H1 (cell line): ENCODE measurements around the gene MAN1C1. TPM values are rescaled to one million over a fixed set of nuclear protein-coding genes. Genes with fewer than 3 reads are reported as not detected.

ENCODE experiments used
- CTCF ChIA-PET: fragments of 300-600 bp; sonication (Branson Sonifier 250); formaldehyde crosslinking; loops from one replicate; lab custom pipeline; 2021; ENCODE audit not compliant: partially characterized antibody; lab: Charles Lee
- POLR2A ChIA-PET: fragments of 300-600 bp; sonication (Branson Sonifier 250); formaldehyde crosslinking; loops from one replicate; lab custom pipeline; 2021; ENCODE audit warnings: inconsistent platforms; ENCODE audit not compliant: partially characterized antibody; lab: Charles Lee
- DNase-seq, 2 experiments: peaks; one replicate each; pipeline versions ENCODE4 v3.0.0 to v3.0.0-alpha.2; 2010 to 2022; ENCODE audit warnings: low spot score in 2 of 2, low read depth in 1 of 2, mixed read lengths in 1 of 2
- FAIRE-seq: peaks from 2 replicates; lab custom pipeline; 2011; peaks lifted over from hg19 to GRCh38; lab: Jason Lieb, UNC
- H2AFZ ChIP-seq: 2 replicates; pipeline ENCODE4 v1.8.1; 2012; ENCODE audit warnings: low read length, inconsistent platforms
- H2AK5ac ChIP-seq: 2 replicates; pipeline ENCODE4 v1.6.1; 2013; ENCODE audit warnings: low read depth, low read length
- H2BK120ac ChIP-seq: replicated peaks from 2 replicates; pipeline ENCODE3; 2013; ENCODE audit warnings: low read depth, low read length, inconsistent platforms
- H2BK12ac ChIP-seq: 2 replicates; pipeline ENCODE4 v1.6.1; 2013; ENCODE audit warnings: low read depth, low read length
- H2BK15ac ChIP-seq: 2 replicates; pipeline ENCODE4 v1.6.1; 2013; ENCODE audit warnings: low read length
- H2BK20ac ChIP-seq: 2 replicates; pipeline ENCODE4 v1.6.1; 2013; ENCODE audit warnings: low read length
- H2BK5ac ChIP-seq: 2 replicates; pipeline ENCODE4 v1.6.1; 2013; ENCODE audit warnings: low read depth, low read length
- H3K14ac ChIP-seq: 2 replicates; pipeline ENCODE4 v1.6.1; 2013; ENCODE audit warnings: inconsistent platforms; ENCODE audit not compliant: insufficient read length
- H3K18ac ChIP-seq: 2 replicates; pipeline ENCODE4 v1.6.1; 2013; ENCODE audit warnings: low read length; ENCODE audit errors: extremely low read depth
- H3K23ac ChIP-seq: 2 replicates; pipeline ENCODE4 v1.6.1; 2013; ENCODE audit warnings: inconsistent platforms; ENCODE audit not compliant: insufficient read length
- H3K23me2 ChIP-seq: 2 replicates; pipeline ENCODE4 v1.6.1; 2013; ENCODE audit warnings: low read depth, low read length
- H3K27ac ChIP-seq: 2 replicates; pipeline ENCODE4 v1.6.1; 2011; ENCODE audit warnings: low read depth, low read length, inconsistent platforms
- H3K27me3 ChIP-seq, 4 experiments: replicated peaks in 1 of 4; 1 replicate in 1 of 4; 2 replicates in 3 of 4; pipeline versions ENCODE4 v1.6.1 to v1.8.1; 2011 to 2013; ENCODE audit warnings: low read length in 3 of 4, mild to moderate bottlenecking in 3 of 4, inconsistent platforms in 2 of 4, mixed read lengths in 2 of 4, moderate library complexity in 1 of 4; ENCODE audit not compliant: control insufficient read depth in 3 of 4, insufficient read depth in 3 of 4; ENCODE audit errors: extremely low read depth in 1 of 4
- H3K36me3 ChIP-seq, 4 experiments: 2 replicates each; pipeline versions ENCODE4 v1.6.1 to v1.8.1; 2011 to 2013; ENCODE audit warnings: mild to moderate bottlenecking in 4 of 4, low read length in 3 of 4, moderate library complexity in 2 of 4, control low read depth in 1 of 4, inconsistent platforms in 1 of 4; ENCODE audit not compliant: insufficient read depth in 4 of 4, control insufficient read depth in 2 of 4
- H3K4ac ChIP-seq: replicated peaks from 2 replicates; pipeline ENCODE3; 2013; ENCODE audit warnings: low read length, low read depth, mixed read lengths, inconsistent platforms; ENCODE audit not compliant: insufficient read length
- H3K4me1 ChIP-seq, 4 experiments: replicated peaks in 1 of 4; 1 replicate in 1 of 4; 2 replicates in 3 of 4; pipeline versions ENCODE4 v1.6.1 to v1.8.1; 2011 to 2013; ENCODE audit warnings: low read length in 3 of 4, inconsistent platforms in 2 of 4, mixed read lengths in 1 of 4; ENCODE audit not compliant: insufficient read depth in 4 of 4, control insufficient read depth in 3 of 4
- H3K4me2 ChIP-seq, 2 experiments: 2 replicates each; pipeline versions ENCODE4 v1.6.1 to v1.8.1; 2011 to 2013; ENCODE audit warnings: low read depth in 2 of 2, low read length in 2 of 2, control low read depth in 1 of 2, inconsistent platforms in 1 of 2, mild to moderate bottlenecking in 1 of 2; ENCODE audit not compliant: insufficient read depth in 1 of 2
- H3K4me3 ChIP-seq, 4 experiments: fragments of 200-600, 300-600 bp in 1 of 4; sonication (generic), shearing (Covaris generic), sonication (Bioruptor Twin) in 1 of 4; 2 replicates each; pipeline versions ENCODE4 v1.5.1 to v1.8.1; 2011 to 2016; ENCODE audit warnings: low read length in 4 of 4, low read depth in 3 of 4, control low read depth in 2 of 4, inconsistent platforms in 2 of 4, mild to moderate bottlenecking in 2 of 4, mixed read lengths in 1 of 4, moderate library complexity in 1 of 4; ENCODE audit not compliant: insufficient read depth in 2 of 4; ENCODE audit errors: extremely low read depth in 1 of 4
- H3K56ac ChIP-seq: replicated peaks from 2 replicates; pipeline ENCODE3; 2013; ENCODE audit warnings: low read depth, mild to moderate bottlenecking, mixed read lengths, low read length, inconsistent platforms; ENCODE audit not compliant: insufficient read length
- H3K79me1 ChIP-seq: 2 replicates; pipeline ENCODE4 v1.6.1; 2013; ENCODE audit warnings: low read depth, low read length, control low read depth
- H3K79me2 ChIP-seq, 2 experiments: 2 replicates each; pipeline versions ENCODE4 v1.6.1 to v1.8.1; 2012 to 2013; ENCODE audit warnings: low read length in 2 of 2, mild to moderate bottlenecking in 2 of 2, inconsistent platforms in 1 of 2; ENCODE audit not compliant: insufficient read depth in 2 of 2, control insufficient read depth in 1 of 2
- H3K9ac ChIP-seq, 4 experiments: replicated peaks in 1 of 4; 1 replicate in 1 of 4; 2 replicates in 3 of 4; pipeline versions ENCODE4 v1.6.1 to v1.8.1; 2011 to 2013; ENCODE audit warnings: low read depth in 3 of 4, low read length in 3 of 4, control low read depth in 2 of 4, mild to moderate bottlenecking in 2 of 4, moderate library complexity in 2 of 4, inconsistent platforms in 1 of 4; ENCODE audit errors: extremely low read depth in 1 of 4
- H3K9me3 ChIP-seq, 2 experiments: 2 replicates each; pipeline versions ENCODE4 v1.6.1 to v1.8.1; 2012 to 2013; ENCODE audit warnings: mild to moderate bottlenecking in 2 of 2, moderate library complexity in 2 of 2, control low read depth in 1 of 2, inconsistent platforms in 1 of 2, low read depth in 1 of 2, low read length in 1 of 2, mixed read lengths in 1 of 2; ENCODE audit not compliant: insufficient read depth in 2 of 2
- H4K20me1 ChIP-seq, 2 experiments: replicated peaks in 1 of 2; 2 replicates each; pipeline versions ENCODE3 to v1.8.1; 2011 to 2013; ENCODE audit warnings: inconsistent platforms in 2 of 2, low read length in 2 of 2, mild to moderate bottlenecking in 1 of 2; ENCODE audit not compliant: insufficient read depth in 2 of 2, control insufficient read depth in 1 of 2
- H4K5ac ChIP-seq: 2 replicates; pipeline ENCODE4 v1.6.1; 2013; ENCODE audit warnings: low read length, low read depth, mixed read lengths, inconsistent platforms; ENCODE audit not compliant: insufficient read length
- H4K8ac ChIP-seq: 2 replicates; pipeline ENCODE4 v1.8.0; 2013; ENCODE audit warnings: mild to moderate bottlenecking, moderate library complexity, low read length, inconsistent platforms; ENCODE audit not compliant: insufficient read depth; ENCODE audit errors: extremely low read depth
- H4K91ac ChIP-seq: replicated peaks from 2 replicates; pipeline ENCODE3; 2013; ENCODE audit warnings: low read length, mixed read lengths, inconsistent platforms; ENCODE audit not compliant: insufficient read length
- CEBPB ChIP-seq: IDR thresholded peaks from 2 replicates; pipeline ENCODE4 v1.6.1; 2012; ENCODE audit warnings: low read depth, low read length
- CREB1 ChIP-seq: IDR thresholded peaks from 2 replicates; pipeline ENCODE4 v1.6.1; 2012; ENCODE audit warnings: inconsistent platforms
- GABPA ChIP-seq: IDR thresholded peaks from 2 replicates; pipeline ENCODE4 v1.6.1; 2011; ENCODE audit warnings: mild to moderate bottlenecking, low read length, moderate library complexity, borderline replicate concordance; ENCODE audit not compliant: insufficient read depth
- RXRA ChIP-seq: IDR thresholded peaks from 2 replicates; pipeline ENCODE4 v1.6.1; 2011; ENCODE audit warnings: low read depth, mild to moderate bottlenecking, low read length, moderate library complexity; ENCODE audit not compliant: insufficient read depth
- SP4 ChIP-seq: IDR thresholded peaks from 2 replicates; pipeline ENCODE4 v1.6.1; 2012; ENCODE audit warnings: low read length, inconsistent platforms
- TCF12 ChIP-seq: IDR thresholded peaks from 2 replicates; pipeline ENCODE4 v1.6.1; 2011; ENCODE audit warnings: low read depth, mild to moderate bottlenecking, low read length
- polyA plus RNA-seq, 7 experiments: library from polyadenylated mRNA; depleted of rRNA in 3 of 7; stranded (reverse) in 5 of 7; unstranded in 2 of 7; fragments of >200 nt in 5 of 7; fragments of 200-250 nt in 2 of 7; gene quantifications; 1 replicate in 5 of 7; 2 replicates in 1 of 7; 4 replicates in 1 of 7; pipeline versions ENCODE4 v1.2.1 to v1.2.3, GENCODE V29; 2011 to 2013; ENCODE audit warnings: missing spikeins in 2 of 7, mixed read lengths in 2 of 7
- total RNA-seq: library from RNA; stranded (reverse); fragmentation: NEBNext Ultra II Directional; extraction: Animal tissue kit (Norgen Biotek cat#: 25700); gene quantifications from 2 replicates; pipeline ENCODE4 v1.2.1, GENCODE V29; 2021
- TF ChIP-seq, protein P1 (sequence below): IDR thresholded peaks from 2 replicates; pipeline ENCODE4 v1.6.1; 2012; ENCODE audit warnings: low read length, inconsistent platforms

Gene MAN1C1
- total and polyA plus RNA-seq, 2 of the 8 experiments (the other 6 are each of a cell fraction or from before 2014, with no cell fraction given): 7.8 to 15.2 TPM

DNA sequence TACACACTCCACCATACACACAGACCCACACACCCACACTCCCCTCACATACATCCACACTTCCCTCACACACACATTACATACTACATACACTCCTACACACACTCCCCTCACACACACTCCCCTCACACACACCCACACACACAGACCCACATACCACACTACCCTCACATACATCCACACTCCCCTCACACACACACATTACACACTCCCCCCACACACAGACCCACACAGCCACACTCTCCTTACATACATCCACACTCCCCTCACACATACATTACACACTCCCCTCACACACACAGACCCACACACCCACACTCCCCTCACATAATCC, 150.8 kb downstream of the MAN1C1 start:
- no peak overlapping the region for H2AFZ ChIP-seq
- no peak overlapping the region for H3K27ac ChIP-seq
- no peak overlapping the region for H3K9ac ChIP-seq
- H3K4me1 ChIP-seq: peaks cover 0 to 5% (median 3%) of the 10 kb centered on the region in 4 experiments; a peak in 5 of 7 replicates
- H3K23me2 ChIP-seq: peaks cover 23% of the 10 kb centered on the region; the same call in 1 of the 2 replicates
- FAIRE-seq (no peak), DNase-seq (no peak)
- H3K4ac ChIP-seq: no peak overlapping the region
- no peak overlapping the region for H3K56ac ChIP-seq
- no peak overlapping the region for H3K14ac ChIP-seq
- H4K5ac ChIP-seq: no peak overlapping the region
- no peak overlapping the region for H3K18ac ChIP-seq
- H3K36me3 ChIP-seq: no peaks in the 10 kb centered on the region
- H3K9me3 ChIP-seq: no peaks in the 10 kb centered on the region
- no peak overlapping the region for H2BK20ac ChIP-seq
- H3K79me1 ChIP-seq: no peaks in the 10 kb centered on the region
- H2BK15ac ChIP-seq: no peak overlapping the region
- no peaks in the 10 kb centered on the region for H3K79me2 ChIP-seq
- H3K4me2 ChIP-seq: no peak overlapping the region
- H3K23ac ChIP-seq: no peak overlapping the region
- H2BK12ac ChIP-seq: no peak overlapping the region; the same call in 1 of the 2 replicates
- no peak overlapping the region for H3K4me3 ChIP-seq
- H4K8ac ChIP-seq: no peak overlapping the region
- H2AK5ac ChIP-seq: 0 out of 2 replicates have a peak overlapping the region, but pooled peaks have one; percentile 86
- POLR2A ChIA-PET: no interaction called here
- TF ChIP-seq RXRA (no peak), TCF12 (no peak), CEBPB (no peak), CREB1 (no peak), GABPA (no peak), SP4 (no peak)
- TF ChIP-seq, protein P1, sequence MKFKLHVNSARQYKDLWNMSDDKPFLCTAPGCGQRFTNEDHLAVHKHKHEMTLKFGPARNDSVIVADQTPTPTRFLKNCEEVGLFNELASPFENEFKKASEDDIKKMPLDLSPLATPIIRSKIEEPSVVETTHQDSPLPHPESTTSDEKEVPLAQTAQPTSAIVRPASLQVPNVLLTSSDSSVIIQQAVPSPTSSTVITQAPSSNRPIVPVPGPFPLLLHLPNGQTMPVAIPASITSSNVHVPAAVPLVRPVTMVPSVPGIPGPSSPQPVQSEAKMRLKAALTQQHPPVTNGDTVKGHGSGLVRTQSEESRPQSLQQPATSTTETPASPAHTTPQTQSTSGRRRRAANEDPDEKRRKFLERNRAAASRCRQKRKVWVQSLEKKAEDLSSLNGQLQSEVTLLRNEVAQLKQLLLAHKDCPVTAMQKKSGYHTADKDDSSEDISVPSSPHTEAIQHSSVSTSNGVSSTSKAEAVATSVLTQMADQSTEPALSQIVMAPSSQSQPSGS: no peak
- TF ChIP-seq, all 59 proteins: peak for 0
- CTCF ChIA-PET: no interaction called here
- H2BK5ac ChIP-seq: no peak overlapping the region
- no peak overlapping the region for H2BK120ac ChIP-seq
- H4K20me1 ChIP-seq: peaks cover 0 to 9% of the 10 kb centered on the region in 2 experiments
- no peak overlapping the region for H4K91ac ChIP-seq
- H3K27me3 ChIP-seq: no peaks in the 10 kb centered on the region
